Measurements from ENCODE around the gene OTOL1. TPM values are rescaled to one million over a fixed set of nuclear protein-coding genes. Genes with fewer than 3 reads are reported as not detected.

Gene OTOL1
- total RNA-seq, 6 donors from 2014 or later = not detected

DNA sequence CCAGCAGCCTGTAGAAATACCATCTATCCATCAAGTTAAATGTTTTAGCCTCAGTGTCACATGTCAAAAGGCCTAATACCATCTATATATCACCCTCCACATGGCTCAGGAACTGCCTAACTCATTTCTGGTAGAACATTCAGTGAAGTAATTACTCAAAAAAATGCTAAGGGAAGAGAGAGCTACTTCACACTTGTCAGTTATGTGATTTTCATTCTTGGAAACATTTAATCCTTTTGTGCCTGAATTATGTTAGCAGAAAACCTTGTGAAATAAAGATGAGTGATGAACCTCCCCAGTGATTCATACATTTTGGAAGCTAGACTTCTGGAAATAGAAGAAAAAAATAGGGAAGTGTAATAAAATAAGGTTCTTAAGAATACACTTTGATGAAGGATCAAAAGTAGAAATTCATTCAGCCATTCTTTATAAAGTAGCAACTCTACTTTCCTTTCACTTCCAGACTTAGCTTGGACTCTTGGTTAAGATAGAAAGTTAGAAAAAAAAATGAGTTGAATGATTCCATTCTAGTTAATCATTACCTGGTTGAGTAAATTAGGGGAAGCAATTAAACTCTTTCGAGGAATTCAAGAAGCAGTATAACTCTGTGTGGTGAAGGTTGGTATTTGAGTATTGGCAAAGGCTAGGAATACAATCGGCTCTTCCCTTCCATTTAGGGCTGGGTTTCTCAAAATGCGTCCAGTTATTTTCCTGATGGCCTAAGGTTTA lies 3.6 kb downstream of the OTOL1 start:
- Histone ChIP-seq H3K27me3 (no peaks in the 10 kb centered on the region), H3K27ac (no peak overlapping the region), H3K4me3 (no peak overlapping the region), H3K4me1 (peaks cover 0 to 4% (median 0%) of the 10 kb centered on the region in 4 donors), H3K9me3 (no peaks in the 10 kb centered on the region), H3K36me3 (no peaks in the 10 kb centered on the region)
- TF ChIP-seq POLR2AphosphoS5 (IDR thresholded peaks at IDR 0.05) = no peak
- TF ChIP-seq, protein P1, sequence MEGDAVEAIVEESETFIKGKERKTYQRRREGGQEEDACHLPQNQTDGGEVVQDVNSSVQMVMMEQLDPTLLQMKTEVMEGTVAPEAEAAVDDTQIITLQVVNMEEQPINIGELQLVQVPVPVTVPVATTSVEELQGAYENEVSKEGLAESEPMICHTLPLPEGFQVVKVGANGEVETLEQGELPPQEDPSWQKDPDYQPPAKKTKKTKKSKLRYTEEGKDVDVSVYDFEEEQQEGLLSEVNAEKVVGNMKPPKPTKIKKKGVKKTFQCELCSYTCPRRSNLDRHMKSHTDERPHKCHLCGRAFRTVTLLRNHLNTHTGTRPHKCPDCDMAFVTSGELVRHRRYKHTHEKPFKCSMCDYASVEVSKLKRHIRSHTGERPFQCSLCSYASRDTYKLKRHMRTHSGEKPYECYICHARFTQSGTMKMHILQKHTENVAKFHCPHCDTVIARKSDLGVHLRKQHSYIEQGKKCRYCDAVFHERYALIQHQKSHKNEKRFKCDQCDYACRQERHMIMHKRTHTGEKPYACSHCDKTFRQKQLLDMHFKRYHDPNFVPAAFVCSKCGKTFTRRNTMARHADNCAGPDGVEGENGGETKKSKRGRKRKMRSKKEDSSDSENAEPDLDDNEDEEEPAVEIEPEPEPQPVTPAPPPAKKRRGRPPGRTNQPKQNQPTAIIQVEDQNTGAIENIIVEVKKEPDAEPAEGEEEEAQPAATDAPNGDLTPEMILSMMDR (IDR thresholded peaks at IDR 0.05) = no peak
- no peak for TF ChIP-seq EP300 (IDR thresholded peaks at IDR 0.05)
- no peak for TF ChIP-seq POLR2A (IDR thresholded peaks at IDR 0.05)
- WGBS, 2 donors = 56 to 67% methylated on average over 3 of the region's 3 CpGs
- no peak for DNase-seq
- no peak for ATAC-seq (ENCODE audit: low FRiP score in 2 of 2)

DNA sequence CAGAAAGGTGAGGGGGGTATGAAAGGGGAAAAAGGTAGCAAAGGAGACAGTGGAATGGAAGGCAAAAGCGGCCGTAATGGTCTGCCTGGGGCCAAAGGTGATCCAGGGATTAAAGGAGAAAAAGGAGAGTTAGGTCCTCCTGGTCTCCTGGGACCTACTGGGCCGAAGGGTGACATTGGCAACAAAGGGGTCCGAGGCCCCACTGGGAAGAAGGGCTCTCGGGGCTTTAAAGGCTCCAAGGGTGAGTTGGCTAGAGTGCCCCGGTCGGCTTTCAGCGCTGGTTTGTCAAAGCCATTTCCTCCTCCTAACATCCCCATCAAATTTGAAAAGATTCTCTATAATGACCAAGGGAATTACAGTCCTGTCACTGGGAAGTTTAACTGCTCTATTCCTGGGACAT lies 6.7 kb downstream of the OTOL1 start:
- no peaks in the 10 kb centered on the region for H3K9me3 ChIP-seq
- peaks cover 0 to 4% (median 0%) of the 10 kb centered on the region in 4 donors for H3K4me1 ChIP-seq
- no peak for TF ChIP-seq POLR2AphosphoS5 (IDR thresholded peaks at IDR 0.05)
- no peak for TF ChIP-seq POLR2A (IDR thresholded peaks at IDR 0.05)
- ATAC-seq (ENCODE audit: low FRiP score in 2 of 2) (no peak), DNase-seq (no peak)
- H3K27ac ChIP-seq = no peak overlapping the region
- no peaks in the 10 kb centered on the region for H3K27me3 ChIP-seq
- H3K4me3 ChIP-seq = no peak overlapping the region
- H3K36me3 ChIP-seq = no peaks in the 10 kb centered on the region
- WGBS, 2 donors = 82 to 90% methylated on average over 8 of the region's 8 CpGs

DNA sequence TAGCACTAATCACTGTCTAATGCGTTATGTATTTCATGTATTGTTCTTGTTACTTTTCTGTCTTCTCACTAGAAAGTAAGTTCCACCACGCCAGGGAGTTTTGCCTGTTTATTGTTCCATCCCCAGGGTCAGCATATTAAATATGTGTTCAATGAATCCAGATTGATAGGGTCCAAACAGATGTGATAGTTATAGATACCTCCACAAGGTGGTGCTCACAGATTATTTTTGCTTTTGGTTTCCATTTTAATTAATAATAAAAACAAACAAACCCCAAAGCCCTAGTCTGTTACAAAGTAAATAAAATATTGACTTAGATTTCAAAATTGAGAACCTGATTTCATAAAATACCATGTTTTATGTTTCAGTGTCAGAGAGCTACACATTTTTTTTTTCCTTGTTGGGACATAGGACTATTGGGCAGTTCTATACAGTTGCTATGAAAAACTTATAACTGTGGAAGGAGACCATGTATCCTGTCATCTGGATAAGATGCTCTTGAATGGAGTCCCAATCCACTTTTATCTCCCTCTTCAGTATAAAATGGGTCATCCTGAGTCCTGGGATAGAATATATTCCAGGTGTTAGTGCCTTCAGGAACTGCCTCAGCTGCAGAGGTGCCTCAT lies 12.4 kb downstream of the OTOL1 start:
- WGBS, 2 donors = 63 to 70% methylated on average over 2 of the region's 2 CpGs
- DNase-seq = no peak
- Histone ChIP-seq H3K36me3 (no peaks in the 10 kb centered on the region), H3K27me3 (no peaks in the 10 kb centered on the region), H3K9me3 (no peaks in the 10 kb centered on the region), H3K4me1 (no peaks in the 10 kb centered on the region), H3K27ac (no peak overlapping the region), H3K4me3 (no peak overlapping the region)
- peak in 1 of 2 donors; percentile 41 for ATAC-seq (ENCODE audit: low FRiP score in 2 of 2)
- TF ChIP-seq, protein P1 (IDR thresholded peaks at IDR 0.05) = peak in 1 of 6 experiments; percentile 12
- no peak for TF ChIP-seq POLR2A (IDR thresholded peaks at IDR 0.05)

DNA sequence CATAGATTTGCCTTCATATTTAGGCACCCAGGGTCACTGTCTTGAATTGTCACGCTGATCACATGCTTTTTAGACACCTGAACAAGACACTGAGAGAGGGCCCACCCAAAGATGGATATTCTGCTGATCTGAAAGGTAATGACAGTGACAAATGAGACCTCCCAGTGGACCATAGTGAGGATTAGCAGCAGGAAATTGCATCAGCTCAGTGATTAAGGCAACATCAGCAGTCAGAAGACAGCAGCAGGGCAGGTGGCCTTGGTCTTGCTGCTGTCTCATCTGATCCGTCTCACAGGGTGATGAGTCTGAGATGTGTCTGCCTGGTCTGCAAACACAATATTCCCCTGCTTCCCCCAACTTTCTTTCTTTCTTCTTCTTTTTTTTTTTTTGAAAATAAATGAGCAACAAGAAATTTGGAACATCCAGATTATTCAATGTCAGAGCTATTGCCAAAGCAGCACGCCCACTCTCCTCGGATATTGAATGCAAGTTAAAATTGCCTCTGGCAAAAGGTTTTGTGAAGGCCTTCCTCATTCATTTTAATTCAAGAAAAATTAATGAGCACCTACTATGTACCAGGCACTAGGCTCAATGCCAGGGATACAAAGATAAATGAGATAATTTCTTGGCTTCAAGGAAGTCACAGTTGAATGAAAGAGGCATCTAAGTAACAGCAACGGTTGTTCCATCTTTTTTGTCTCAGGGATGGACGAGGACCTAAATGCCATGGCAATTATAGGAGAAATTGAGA lies 14.1 kb downstream of the OTOL1 start:
- Histone ChIP-seq H3K27ac (no peak overlapping the region), H3K9me3 (no peaks in the 10 kb centered on the region), H3K4me1 (no peaks in the 10 kb centered on the region), H3K4me3 (no peak overlapping the region), H3K27me3 (no peaks in the 10 kb centered on the region), H3K36me3 (no peaks in the 10 kb centered on the region)
- ATAC-seq (ENCODE audit: low FRiP score in 2 of 2) (no peak), DNase-seq (no peak)
- WGBS, 2 donors = 81 to 82% methylated on average over 6 of the region's 6 CpGs
- TF ChIP-seq EP300 (IDR thresholded peaks at IDR 0.05) = no peak
- no peak for TF ChIP-seq POLR2A (IDR thresholded peaks at IDR 0.05)
- TF ChIP-seq, protein P1 (IDR thresholded peaks at IDR 0.05) = no peak
- no peak for TF ChIP-seq POLR2AphosphoS5 (IDR thresholded peaks at IDR 0.05)

DNA sequence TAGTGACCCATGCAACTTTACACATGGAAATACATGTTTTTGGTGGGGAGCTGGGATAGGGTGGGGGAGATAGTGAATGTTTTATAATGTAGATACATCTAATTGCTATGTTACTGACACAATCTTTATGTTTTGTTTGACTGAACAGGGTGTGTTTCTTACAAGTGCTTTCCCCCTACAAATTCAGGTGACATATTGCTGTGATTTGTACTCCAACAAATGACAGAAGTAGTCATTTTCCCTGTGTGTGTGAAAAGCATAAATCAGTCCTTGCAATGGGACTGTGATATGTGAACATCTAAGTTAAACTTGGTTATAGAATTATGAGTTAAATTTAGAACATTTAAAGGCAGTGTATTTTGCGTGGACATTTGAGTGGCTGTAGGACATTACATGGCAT lies 27.3 kb downstream of the OTOL1 start:
- ATAC-seq (ENCODE audit: low FRiP score in 2 of 2) = no peak
- H3K36me3 ChIP-seq = no peaks in the 10 kb centered on the region
- no peak for TF ChIP-seq POLR2A (IDR thresholded peaks at IDR 0.05)
- TF ChIP-seq, protein P1 (IDR thresholded peaks at IDR 0.05) = no peak
- TF ChIP-seq POLR2AphosphoS5 (IDR thresholded peaks at IDR 0.05) = no peak
- no peak for TF ChIP-seq EP300 (IDR thresholded peaks at IDR 0.05)
- no peaks in the 10 kb centered on the region for H3K9me3 ChIP-seq
- no peak for DNase-seq
- H3K27ac ChIP-seq = no peak overlapping the region
- no peaks in the 10 kb centered on the region for H3K27me3 ChIP-seq
- no peaks in the 10 kb centered on the region for H3K4me1 ChIP-seq
- 90 to 93% methylated on average over 1 of the region's 1 CpG for WGBS, 2 donors
- H3K4me3 ChIP-seq = no peak overlapping the region
